Esophagus squamous epithelium (tissue), 4 donors: ENCODE results near the gene BMPR1B.

Source experiments
- CTCF ChIP-seq, 6 experiments: fragments of 450-650 bp in 4 of 6; fragments of 200-600 bp in 2 of 6; sonication (generic) in 2 of 6; IDR thresholded peaks; one replicate each; pipeline ENCODE4 v1.5.1; 2016 to 2019; ENCODE audit warnings: antibody characterized with exemption in 6 of 6, mild to moderate bottlenecking in 4 of 6, moderate library complexity in 4 of 6
- POLR2A ChIP-seq, 4 donors: fragments of 450-650 bp; IDR thresholded peaks; one replicate each; pipeline ENCODE4 v1.6.1; 2017; ENCODE audit warnings: antibody characterized with exemption in 4 of 4, mild to moderate bottlenecking in 4 of 4, moderate library complexity in 3 of 4

DNA sequence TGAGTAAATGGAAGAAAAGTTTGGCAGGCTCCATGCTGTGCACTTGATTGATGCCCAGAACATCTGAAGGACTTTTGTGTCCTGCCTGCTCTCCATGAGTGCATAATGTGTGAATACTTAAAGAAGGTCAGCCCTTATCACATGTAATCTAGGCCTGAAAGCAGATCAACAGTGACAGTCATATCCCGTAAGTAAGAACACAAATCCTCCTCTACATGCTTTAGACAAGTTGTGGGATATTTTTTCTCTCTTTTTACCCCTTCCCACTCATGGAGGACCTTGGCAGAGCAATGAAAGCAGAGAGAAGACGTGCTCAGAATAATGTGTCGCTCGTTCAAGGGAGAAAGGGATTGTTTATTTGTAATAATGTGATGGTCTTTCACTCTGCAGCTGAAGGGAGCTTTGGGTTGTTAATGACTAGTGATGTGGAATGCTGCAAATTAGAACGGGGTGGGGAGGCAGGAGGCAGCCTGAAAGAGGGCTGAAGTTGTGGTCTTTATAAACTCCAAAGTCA lies 286.6 kb downstream of the BMPR1B start:
- TF ChIP-seq CTCF (IDR thresholded peaks at IDR 0.05): no peak
- TF ChIP-seq POLR2A (IDR thresholded peaks at IDR 0.05): no peak
